Motor neuron (in vitro differentiated cells): Measurements from ENCODE around the gene ALG11. TPM values are rescaled to one million over a fixed set of nuclear protein-coding genes. Genes with fewer than 3 reads are reported as not detected.

Source experiments
- ATAC-seq, 8 experiments: fragments of 200-7000 bp; cut with Tn5 transposase; replicated peaks in 6 of 8; 2 replicates each; pipeline ENCODE4 v1.8.0; 2021; ENCODE audit warnings: mild to moderate bottlenecking in 8 of 8, moderate library complexity in 8 of 8
- H3K27ac ChIP-seq, 2 donors: fragments of 250-450 bp; sonication (Bioruptor Pico); 2 replicates each; pipeline ENCODE4 v1.9.0; 2021; ENCODE audit warnings: antibody characterized with exemption in 2 of 2, mild to moderate bottlenecking in 2 of 2, moderate library complexity in 1 of 2
- H3K4me1 ChIP-seq, 2 donors: fragments of 250-450 bp; sonication (Bioruptor Pico); replicated peaks in 1 of 2; 2 replicates each; pipeline ENCODE4 v1.6.1; 2021; ENCODE audit warnings: antibody characterized with exemption in 2 of 2, mild to moderate bottlenecking in 2 of 2, moderate library complexity in 1 of 2
- H3K4me3 ChIP-seq, 5 donors: fragments of 250-450 bp; sonication (Bioruptor Pico); 2 replicates each; pipeline ENCODE4 v1.9.0; 2021; ENCODE audit warnings: antibody characterized with exemption in 5 of 5, mild to moderate bottlenecking in 5 of 5, moderate library complexity in 4 of 5
- WGBS, 10 experiments: fragments of 450-650 bp; shearing (Covaris generic); methylation state at CpG; one replicate each; pipeline ENCODE4 v1.0.0; 2022; 5-methylcytosine and 5-hydroxymethylcytosine counted together
- in situ Hi-C, 9 experiments: fragments of 400-800 bp; cut with MboI; loops; one replicate each; pipeline ENCODE4 v1.15.0; 2021; ENCODE audit warnings: low sequenced_read_pairs in 9 of 9, low pct_unique_long_range_greater_than_20kb in 2 of 9; ENCODE audit not compliant: unreplicated experiment in 9 of 9
- total RNA-seq, 8 experiments: library from RNA; unstranded; fragments of 300-600 nt; gene quantifications; 2 replicates each; pipeline versions ENCODE4 v1.2.3 to v1.2.4, GENCODE V29; 2022

ALG11 gene
- total RNA-seq, 8 experiments from 2014 or later = 15.7 to 31.7 (median 21.4) TPM

- WGBS, 10 experiments = 38 to 100% (median 67%) methylated on average over 1 to 3 of the region's 3 CpGs; no CpG with 5 or more reads in 1 of the 10 experiments
- no peak overlapping the region for H3K4me3 ChIP-seq
- H3K27ac ChIP-seq = no peak overlapping the region
- in situ Hi-C loops = no loop called here
- peak in 4 of 8 experiments; percentile 44 to 64 (median 52) for ATAC-seq
- no peaks in the 10 kb centered on the region for H3K4me1 ChIP-seq
Measured at GRCh38 chr13:52001120-52001731, 11.0 kb upstream of the ALG11 start.

- Histone ChIP-seq H3K4me3 (no peak overlapping the region), H3K4me1 (no peaks in the 10 kb centered on the region), H3K27ac (no peak overlapping the region)
- ATAC-seq = no peak
- in situ Hi-C loops = no loop called here
- WGBS, 10 experiments = 80 to 100% methylated on average over 1 of the region's 4 CpGs; no CpG with 5 or more reads in 8 of the 10 experiments
Measured at GRCh38 chr13:52002361-52002760, 9.8 kb upstream of the ALG11 start.

- no peak overlapping the region for H3K4me3 ChIP-seq
- in situ Hi-C loops = no loop called here
- 50 to 100% (median 92%) methylated on average over 1 to 4 of the region's 4 CpGs; no CpG with 5 or more reads in 4 of the 10 experiments for WGBS, 10 experiments
Measured at GRCh38 chr13:52003541-52003940, 8.7 kb upstream of the ALG11 start.

GRCh38 chr13:52004511-52005170, 7.6 kb upstream of the ALG11 start:
- H3K4me1 ChIP-seq = no peaks in the 10 kb centered on the region
- no peak overlapping the region for H3K4me3 ChIP-seq
- H3K27ac ChIP-seq = no peak overlapping the region
- no peak for ATAC-seq
- in situ Hi-C loops = no loop called here
- 26 to 90% (median 51%) methylated on average over 1 to 6 of the region's 7 CpGs; no CpG with 5 or more reads in 4 of the 10 experiments for WGBS, 10 experiments

More at GRCh38 chr13:52003541-52003940, 8.7 kb upstream of the ALG11 start:
- Histone ChIP-seq H3K27ac (no peak overlapping the region), H3K4me1 (no peaks in the 10 kb centered on the region)
- ATAC-seq = no peak

GRCh38 chr13:52005841-52006522, 6.2 kb upstream of the ALG11 start:
- Histone ChIP-seq H3K27ac (no peak overlapping the region), H3K4me1 (peaks cover 0 to 4% of the 10 kb centered on the region in 2 donors), H3K4me3 (no peak overlapping the region)
- in situ Hi-C loops = no loop called here
- 56 to 100% (median 85%) methylated on average over 3 to 10 of the region's 13 CpGs; no CpG with 5 or more reads in 1 of the 10 experiments for whole genome bisulfite sequencing, 10 experiments
- no peak for ATAC-seq

GRCh38 chr13:52006523-52007245, 5.5 kb upstream of the ALG11 start:
- WGBS, 10 experiments = 50 to 92% (median 77%) methylated on average over 1 to 8 of the region's 8 CpGs; no CpG with 5 or more reads in 3 of the 10 experiments
- ATAC-seq = no peak
- in situ Hi-C loops = no loop called here
- Histone ChIP-seq H3K4me1 (peaks cover 0 to 4% of the 10 kb centered on the region in 2 donors), H3K4me3 (no peak overlapping the region), H3K27ac (no peak overlapping the region)

GRCh38 chr13:52009946-52010345, 2.3 kb upstream of the ALG11 start:
- H3K4me3 ChIP-seq = peak overlapping the region in 1 of 5 donors; percentile 6
- WGBS, 10 experiments = 44 to 100% (median 55%) methylated on average over 2 to 6 of the region's 6 CpGs; no CpG with 5 or more reads in 1 of the 10 experiments

GRCh38 chr13:52010890-52011631, 1.1 kb upstream of the ALG11 start, which contains the start of gene ATP7B:
Gene ATP7B (minus strand): TSS chr13:52011450. CDS start chr13:52011337, 113 bp downstream.
- ATAC-seq = peak; percentile 3 to 25 (median 14)
- in situ Hi-C loops = no loop called here
- H3K4me1 ChIP-seq = peaks cover 3 to 4% of the 10 kb centered on the region in 2 donors
- H3K27ac ChIP-seq = peak within 1 kb of the TSS; percentile 68 to 87
- WGBS, 10 experiments = 0 to 50% (median 5%) methylated on average over 1 to 32 of the region's 46 CpGs; no CpG with 5 or more reads in 1 of the 10 experiments
- peak within 1 kb of the TSS; percentile 65 to 95 (median 75) for H3K4me3 ChIP-seq

More at GRCh38 chr13:52009946-52010345, 2.3 kb upstream of the ALG11 start:
- ATAC-seq = no peak
- Histone ChIP-seq H3K27ac (no peak overlapping the region), H3K4me1 (peaks cover 3 to 4% of the 10 kb centered on the region in 2 donors)
- in situ Hi-C loops = no loop called here

- peak in 2 of 8 experiments; percentile 0 to 13 for ATAC-seq
- Histone ChIP-seq H3K4me1 (peaks cover 3 to 4% of the 10 kb centered on the region in 2 donors), H3K4me3 (peak overlapping the region; percentile 65 to 95 (median 75)), H3K27ac (peak overlapping the region; percentile 68 to 87)
- 0 to 8% (median 2%) methylated on average over 1 to 7 of the region's 8 CpGs for WGBS, 10 experiments
- in situ Hi-C loops = no loop called here
Measured at GRCh38 chr13:52012512-52012836, 276 bp downstream of the ALG11 start.

GRCh38 chr13:52016296-52016695, 4.1 kb downstream of the ALG11 start:
- WGBS, 10 experiments = 94 to 100% (median 100%) methylated on average over 1 to 3 of the region's 3 CpGs; no CpG with 5 or more reads in 4 of the 10 experiments
- in situ Hi-C loops = no loop called here
- Histone ChIP-seq H3K27ac (no peak overlapping the region), H3K4me3 (no peak overlapping the region), H3K4me1 (peaks cover 0 to 3% of the 10 kb centered on the region in 2 donors)
- ATAC-seq = no peak

GRCh38 chr13:52020191-52020590, 8.0 kb downstream of the ALG11 start:
- Histone ChIP-seq H3K4me3 (no peak overlapping the region), H3K27ac (no peak overlapping the region), H3K4me1 (no peaks in the 10 kb centered on the region)
- 60 to 100% (median 94%) methylated on average over 1 to 3 of the region's 3 CpGs; no CpG with 5 or more reads in 1 of the 10 experiments for WGBS, 10 experiments
- in situ Hi-C loops = no loop called here
- ATAC-seq = no peak

GRCh38 chr13:52022356-52022755, 10.2 kb downstream of the ALG11 start:
- Histone ChIP-seq H3K4me1 (no peaks in the 10 kb centered on the region), H3K4me3 (no peak overlapping the region), H3K27ac (no peak overlapping the region)
- in situ Hi-C loops = no loop called here
- 83 to 100% (median 100%) methylated on average over 1 to 2 of the region's 2 CpGs; no CpG with 5 or more reads in 3 of the 10 experiments for WGBS, 10 experiments
- no peak for ATAC-seq
